GM19193 (cell line): ENCODE data around the gene PGK1.

Source experiments
- POLR2A ChIP-seq: IDR thresholded peaks from 4 replicates; pipeline ENCODE4 v1.6.1; 2011; ENCODE audit not compliant: insufficient read depth, insufficient read length; ENCODE audit errors: extremely low read depth

The PGK1 gene

GRCh38 chrX:78103623-78104446, at the start of gene PGK1:
PGK1 (plus strand) TSS chrX:78104248; CDS start chrX:78104341, 93 bp downstream.
- peak; percentile 87 for TF ChIP-seq POLR2A

GRCh38 chrX:78063687-78064086, 40.4 kb upstream of the PGK1 start:
- TF ChIP-seq POLR2A, result no peak

- TF ChIP-seq POLR2A, result no peak
Measured at GRCh38 chrX:78064152-78064551, 39.9 kb upstream of the PGK1 start.

GRCh38 chrX:78066110-78066509, 37.9 kb upstream of the PGK1 start:
- no peak for TF ChIP-seq POLR2A

- no peak for TF ChIP-seq POLR2A
Measured at GRCh38 chrX:78071331-78071730, 32.7 kb upstream of the PGK1 start.

GRCh38 chrX:78074088-78074487, 30.0 kb upstream of the PGK1 start:
- no peak for TF ChIP-seq POLR2A

GRCh38 chrX:78075787-78076389, 28.2 kb upstream of the PGK1 start:
- TF ChIP-seq POLR2A, result no peak

GRCh38 chrX:78092296-78092695, 11.8 kb upstream of the PGK1 start:
- TF ChIP-seq POLR2A, result no peak

- TF ChIP-seq POLR2A, result no peak
Measured at GRCh38 chrX:78098108-78098507, 5.9 kb upstream of the PGK1 start.

- TF ChIP-seq POLR2A, result no peak
Measured at GRCh38 chrX:78102091-78102490, 2.0 kb upstream of the PGK1 start.

- TF ChIP-seq POLR2A, result no peak
Measured at GRCh38 chrX:78103001-78103622, 936 bp upstream of the PGK1 start.

- no peak for TF ChIP-seq POLR2A
Measured at GRCh38 chrX:78104447-78105176, 564 bp downstream of the PGK1 start.

- TF ChIP-seq POLR2A, result no peak
Measured at GRCh38 chrX:78105944-78106650, 2.0 kb downstream of the PGK1 start.

GRCh38 chrX:78106651-78106986, 2.6 kb downstream of the PGK1 start:
- no peak for TF ChIP-seq POLR2A

GRCh38 chrX:78109458-78109857, 5.4 kb downstream of the PGK1 start:
- TF ChIP-seq POLR2A, result no peak
